Activated CD4-positive, CD25-positive, alpha-beta regulatory T cell (primary cell): ENCODE results near the gene KPRP.

ENCODE experiments used
- DNase-seq, 4 experiments: peaks; one replicate each; lab custom pipeline; 2025; lab: John Stamatoyannopoulos, UW

The KPRP gene

DNA sequence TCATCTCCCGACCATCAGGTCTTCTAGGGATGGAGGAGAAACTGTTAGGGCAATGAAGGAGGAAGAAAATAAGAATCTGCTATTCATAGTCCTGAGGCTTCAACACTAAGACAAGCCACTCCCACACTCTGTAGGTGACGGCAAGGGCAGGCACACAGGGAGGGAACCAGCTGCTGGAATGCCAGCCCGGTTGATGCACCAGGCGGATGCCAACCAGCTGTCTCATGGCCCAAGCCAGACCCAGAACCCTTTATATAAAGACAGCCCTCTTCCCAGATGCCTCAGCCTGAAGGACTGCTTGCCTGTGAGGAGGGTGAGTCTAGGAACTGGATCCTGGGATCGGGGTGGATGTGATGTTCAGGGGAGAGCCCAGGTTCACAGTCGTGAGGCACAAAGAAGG, at the start of gene KPRP:
TSS of gene KPRP (plus strand) at position 279 of the 400 bp plus-strand sequence. CDS start 1,564 bp downstream, outside the sequence.
- DNase-seq: no peak

DNA sequence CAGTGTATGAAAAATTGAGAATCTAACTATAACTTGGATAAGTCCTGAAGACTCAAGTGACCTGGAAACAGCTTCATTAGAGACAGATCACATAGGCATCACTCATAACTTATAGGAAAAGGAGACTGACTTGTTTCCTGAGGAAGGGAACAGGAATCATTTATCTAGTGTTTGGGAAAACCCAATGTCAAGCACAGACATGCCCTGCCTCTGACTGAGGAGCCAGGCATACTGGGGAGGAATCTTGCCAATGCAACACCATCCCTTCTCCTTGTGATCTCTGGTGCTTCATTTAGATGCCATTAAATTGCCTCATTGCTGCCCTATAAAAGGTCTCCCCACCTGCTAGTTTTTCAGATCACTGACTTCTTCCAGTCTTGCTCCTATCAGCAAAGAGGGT, 39.6 kb upstream of the KPRP start:
- no peak for DNase-seq

GRCh38 chr1:152725261-152725660, 32.6 kb upstream of the KPRP start:
- no peak for DNase-seq

DNA sequence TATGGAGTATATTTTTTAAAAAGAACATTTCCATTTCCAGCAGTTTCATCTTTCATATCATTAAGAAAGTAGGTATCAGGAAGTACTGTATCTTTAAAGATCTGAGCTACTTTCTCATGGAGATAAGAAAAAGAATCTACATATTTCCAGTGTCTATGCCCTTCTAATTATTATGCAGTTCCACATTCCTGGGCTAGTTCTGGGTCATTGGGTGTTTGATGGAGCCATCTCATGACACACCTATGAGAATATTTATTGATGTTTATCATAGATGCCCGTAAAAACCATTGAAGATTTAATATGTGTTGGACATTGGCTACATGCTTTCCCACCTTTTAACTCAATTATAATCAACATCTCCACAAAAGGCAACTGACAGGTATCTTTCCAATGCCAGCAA, 28.8 kb upstream of the KPRP start:
- DNase-seq: no peak

- no peak for DNase-seq
Measured at GRCh38 chr1:152735648-152736047, 22.2 kb upstream of the KPRP start.

GRCh38 chr1:152737997-152738396, 19.8 kb upstream of the KPRP start:
- no peak for DNase-seq

DNA sequence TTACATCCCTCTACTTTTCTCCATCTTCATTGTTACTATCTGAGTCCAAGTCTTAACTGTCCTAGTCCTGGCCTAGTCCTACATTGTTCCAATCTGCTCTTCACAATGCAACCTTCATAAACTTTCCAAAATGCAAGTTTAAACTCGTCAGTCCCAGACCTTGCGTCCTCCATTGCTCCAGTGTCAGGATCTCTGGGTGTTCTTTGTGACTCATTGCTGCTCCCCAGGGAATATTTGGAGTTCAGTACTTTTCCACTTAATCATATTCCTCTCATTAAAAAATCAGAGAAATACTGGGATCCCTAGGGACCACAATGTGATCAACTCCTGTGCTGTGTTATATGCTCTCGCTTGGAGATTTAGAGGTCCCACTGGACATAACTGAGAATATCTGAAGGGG, 18.0 kb upstream of the KPRP start:
- DNase-seq: no peak

DNA sequence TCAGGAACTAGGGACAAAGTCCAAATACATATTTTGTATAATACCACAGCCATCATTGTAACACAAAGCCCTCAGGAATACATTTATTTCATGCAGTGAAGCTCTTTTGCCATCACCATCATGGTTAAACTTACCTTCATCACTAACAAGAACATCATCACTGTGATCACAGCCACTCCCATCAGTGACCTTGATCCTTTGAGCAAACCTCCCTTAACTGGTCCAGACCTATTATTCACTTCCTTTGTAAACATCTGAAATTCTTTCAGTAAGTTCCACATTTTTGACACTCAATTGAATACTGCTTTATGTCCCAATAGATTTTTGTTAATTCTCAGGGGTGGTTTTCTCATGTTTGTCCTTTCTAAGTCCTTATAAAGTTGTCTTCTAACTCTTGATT, 16.2 kb upstream of the KPRP start:
- no peak for DNase-seq

DNA sequence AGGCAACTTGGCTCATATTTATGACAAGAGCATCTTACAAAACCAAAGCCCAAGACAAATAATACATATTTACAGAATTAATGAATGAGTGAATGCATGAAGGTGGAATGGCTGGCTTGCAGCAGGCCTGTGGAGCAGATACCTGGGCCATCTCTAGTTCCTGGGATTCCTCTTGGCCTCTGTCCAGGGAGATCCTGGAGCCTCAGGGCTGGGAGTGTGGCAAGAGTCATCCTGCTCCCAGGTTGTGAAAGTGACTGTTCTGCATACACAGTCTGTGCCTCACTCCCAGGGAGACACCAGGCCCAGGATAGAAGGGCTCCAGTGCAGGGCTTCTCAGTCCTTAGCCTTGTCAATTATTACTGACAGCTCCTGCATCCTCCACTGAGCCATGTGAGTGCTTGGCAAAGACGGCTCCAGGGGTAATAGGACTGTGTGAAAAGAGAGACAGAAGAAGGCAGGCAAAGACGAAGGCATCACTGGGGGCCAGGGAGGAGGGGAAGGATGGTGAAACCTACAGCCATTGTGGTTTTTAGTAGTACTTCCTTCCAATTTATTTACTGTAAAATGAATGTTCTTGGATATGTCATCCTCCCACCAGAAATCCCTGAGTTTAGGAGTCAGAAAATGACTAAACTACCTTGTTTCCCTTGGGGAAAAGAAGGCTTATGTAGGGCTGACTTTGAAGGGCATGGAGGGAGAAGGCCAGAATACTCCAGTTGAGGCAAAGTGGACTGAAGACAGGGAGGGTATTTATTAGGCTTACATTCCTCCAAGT, 14.3 kb upstream of the KPRP start:
- no peak for DNase-seq

- DNase-seq: no peak
Measured at GRCh38 chr1:152745289-152745704, 12.5 kb upstream of the KPRP start.

DNA sequence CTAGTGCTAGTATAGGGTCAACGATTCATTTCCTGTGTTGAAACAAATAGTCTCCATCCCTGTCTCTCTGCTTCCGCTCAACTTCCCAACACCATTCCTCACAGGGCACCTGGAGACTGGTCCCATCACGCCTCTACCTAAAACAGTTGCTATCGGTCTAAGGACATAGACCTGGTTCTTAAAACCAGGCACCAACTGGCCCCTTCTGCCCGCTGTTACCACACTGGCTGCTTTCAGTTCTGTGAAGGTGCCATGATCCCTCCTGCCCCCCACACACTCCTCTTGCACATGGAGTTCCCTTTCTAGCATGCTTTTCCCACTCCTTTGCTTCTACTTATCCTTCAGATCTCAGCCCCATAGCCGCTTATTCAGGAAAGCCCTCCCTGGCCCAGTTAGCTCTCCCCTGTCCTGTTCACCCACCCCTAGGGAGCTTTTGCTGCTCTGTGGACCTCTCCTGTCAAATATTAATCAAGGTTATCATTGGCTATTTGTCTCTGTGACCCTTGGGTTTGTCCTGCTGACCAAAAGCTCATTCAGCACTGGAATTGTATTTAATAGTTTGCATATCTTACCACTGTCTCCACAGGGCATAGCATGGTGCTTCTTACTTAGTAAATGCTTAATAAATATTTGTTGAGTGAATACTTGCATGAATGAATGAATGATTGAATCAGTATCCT, 11.9 kb upstream of the KPRP start:
- no peak for DNase-seq

GRCh38 chr1:152747831-152748230, 10.0 kb upstream of the KPRP start:
- DNase-seq: no peak

DNA sequence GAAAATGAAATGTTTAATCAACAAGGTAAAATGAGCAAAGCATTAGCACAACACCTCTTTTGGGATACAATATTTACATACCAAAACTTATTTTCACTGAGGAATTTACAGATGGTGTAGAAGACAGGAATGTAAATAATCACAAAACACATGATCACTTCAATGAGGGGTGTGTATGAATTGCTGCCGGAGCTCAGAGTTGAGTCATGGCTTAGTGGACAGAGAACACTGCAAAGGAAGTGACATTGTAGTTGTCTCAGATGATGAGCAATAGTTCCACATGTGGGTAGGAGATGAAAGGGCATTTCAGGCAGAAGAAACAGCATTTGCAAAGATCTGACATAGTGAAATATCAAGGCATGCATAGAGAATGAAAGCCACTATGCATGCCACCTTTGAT, 5.6 kb upstream of the KPRP start:
- no peak for DNase-seq

DNA sequence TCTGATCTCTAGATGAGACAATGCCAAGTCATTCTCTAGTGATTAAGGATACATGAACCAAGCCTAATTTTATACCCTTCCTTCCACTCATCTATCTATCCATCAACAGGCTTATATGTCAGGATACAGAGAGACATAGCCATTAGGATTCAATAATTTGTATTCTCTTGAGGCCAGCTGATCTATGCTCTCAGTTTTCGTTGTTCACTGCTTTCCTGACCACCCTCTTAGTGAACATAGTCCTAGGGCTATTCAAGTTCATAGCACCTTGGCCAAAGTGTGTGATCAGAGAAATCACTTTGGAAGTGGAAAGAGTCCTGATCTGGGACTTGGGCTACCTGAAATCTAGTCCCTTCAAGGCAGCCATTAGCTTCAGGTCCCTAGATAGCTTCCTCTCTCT, 4.2 kb upstream of the KPRP start:
- no peak for DNase-seq

- DNase-seq: no peak
Measured at GRCh38 chr1:152756872-152757271, 953 bp upstream of the KPRP start.

- DNase-seq: no peak
Measured at GRCh38 chr1:152758636-152759035, 811 bp downstream of the KPRP start.

DNA sequence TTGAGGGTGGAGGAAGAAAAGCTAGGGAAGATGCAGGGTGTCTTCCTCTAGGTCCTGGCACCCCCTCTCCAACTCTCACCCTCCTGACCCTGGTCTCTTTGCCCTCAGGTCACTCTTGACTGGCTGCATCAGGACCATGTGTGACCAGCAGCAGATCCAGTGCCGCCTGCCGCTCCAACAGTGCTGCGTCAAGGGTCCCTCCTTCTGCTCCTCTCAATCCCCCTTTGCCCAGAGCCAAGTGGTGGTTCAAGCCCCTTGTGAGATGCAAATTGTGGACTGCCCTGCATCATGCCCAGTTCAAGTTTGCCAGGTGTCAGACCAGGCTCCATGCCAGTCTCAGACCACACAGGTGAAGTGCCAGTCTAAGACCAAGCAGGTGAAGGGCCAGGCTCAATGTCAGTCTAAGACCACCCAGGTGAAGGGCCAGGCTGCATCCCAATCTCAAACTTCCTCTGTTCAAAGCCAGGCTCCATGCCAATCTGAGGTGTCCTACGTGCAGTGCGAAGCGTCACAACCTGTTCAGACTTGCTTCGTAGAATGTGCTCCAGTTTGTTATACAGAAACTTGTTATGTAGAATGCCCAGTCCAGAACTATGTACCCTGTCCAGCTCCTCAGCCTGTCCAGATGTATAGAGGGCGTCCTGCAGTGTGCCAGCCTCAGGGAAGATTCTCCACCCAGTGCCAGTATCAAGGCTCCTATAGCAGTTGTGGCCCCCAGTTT, 1.8 kb downstream of the KPRP start:
- no peak for DNase-seq

DNA sequence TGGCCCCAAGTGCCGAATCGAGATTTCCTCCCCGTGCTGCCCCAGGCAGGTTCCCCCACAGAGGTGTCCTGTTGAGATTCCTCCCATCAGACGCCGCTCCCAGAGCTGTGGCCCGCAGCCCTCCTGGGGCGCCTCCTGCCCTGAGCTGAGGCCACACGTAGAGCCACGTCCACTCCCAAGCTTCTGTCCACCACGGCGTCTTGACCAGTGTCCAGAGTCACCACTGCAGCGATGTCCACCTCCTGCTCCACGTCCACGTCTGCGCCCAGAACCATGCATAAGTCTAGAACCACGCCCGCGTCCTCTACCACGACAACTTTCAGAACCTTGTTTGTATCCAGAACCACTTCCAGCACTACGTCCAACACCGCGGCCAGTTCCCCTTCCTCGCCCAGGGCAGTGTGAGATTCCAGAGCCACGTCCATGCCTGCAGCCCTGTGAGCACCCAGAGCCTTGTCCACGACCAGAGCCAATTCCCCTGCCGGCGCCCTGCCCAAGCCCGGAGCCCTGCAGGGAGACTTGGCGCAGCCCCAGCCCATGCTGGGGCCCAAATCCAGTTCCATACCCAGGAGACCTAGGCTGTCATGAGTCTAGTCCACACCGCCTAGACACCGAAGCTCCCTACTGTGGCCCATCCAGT, 2.8 kb downstream of the KPRP start:
- no peak for DNase-seq

GRCh38 chr1:152761609-152762213, 3.9 kb downstream of the KPRP start:
- DNase-seq: no peak

- no peak for DNase-seq
Measured at GRCh38 chr1:152768847-152769533, 11.2 kb downstream of the KPRP start.

- no peak for DNase-seq
Measured at GRCh38 chr1:152770411-152770810, 12.6 kb downstream of the KPRP start.
